ENCODE results near the gene GPRC5B.

The GPRC5B gene

GRCh38 chr16:19860166-19861041, 24.2 kb downstream of the GPRC5B start:
- TF ChIP-seq YY1 (IDR thresholded peaks at IDR 0.05; ENCODE audit: low read depth) (no peak), ZBTB7A (IDR thresholded peaks at IDR 0.05; ENCODE audit: low read depth) (no peak), FOXM1 (IDR thresholded peaks at IDR 0.05; ENCODE audit: borderline replicate concordance, low read depth) (no peak), RAD21 (IDR thresholded peaks at IDR 0.05; ENCODE audit: low read depth) (no peak), CEBPB (IDR thresholded peaks at IDR 0.05) (no peak), CREB1 (IDR thresholded peaks at IDR 0.05; ENCODE audit: low read depth) (no peak), TAF1 (IDR thresholded peaks at IDR 0.05; ENCODE audit: low read depth) (no peak)
- TF ChIP-seq, protein P1, sequence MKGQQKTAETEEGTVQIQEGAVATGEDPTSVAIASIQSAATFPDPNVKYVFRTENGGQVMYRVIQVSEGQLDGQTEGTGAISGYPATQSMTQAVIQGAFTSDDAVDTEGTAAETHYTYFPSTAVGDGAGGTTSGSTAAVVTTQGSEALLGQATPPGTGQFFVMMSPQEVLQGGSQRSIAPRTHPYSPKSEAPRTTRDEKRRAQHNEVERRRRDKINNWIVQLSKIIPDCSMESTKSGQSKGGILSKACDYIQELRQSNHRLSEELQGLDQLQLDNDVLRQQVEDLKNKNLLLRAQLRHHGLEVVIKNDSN (IDR thresholded peaks at IDR 0.05) = no peak
- TF ChIP-seq, protein P2, sequence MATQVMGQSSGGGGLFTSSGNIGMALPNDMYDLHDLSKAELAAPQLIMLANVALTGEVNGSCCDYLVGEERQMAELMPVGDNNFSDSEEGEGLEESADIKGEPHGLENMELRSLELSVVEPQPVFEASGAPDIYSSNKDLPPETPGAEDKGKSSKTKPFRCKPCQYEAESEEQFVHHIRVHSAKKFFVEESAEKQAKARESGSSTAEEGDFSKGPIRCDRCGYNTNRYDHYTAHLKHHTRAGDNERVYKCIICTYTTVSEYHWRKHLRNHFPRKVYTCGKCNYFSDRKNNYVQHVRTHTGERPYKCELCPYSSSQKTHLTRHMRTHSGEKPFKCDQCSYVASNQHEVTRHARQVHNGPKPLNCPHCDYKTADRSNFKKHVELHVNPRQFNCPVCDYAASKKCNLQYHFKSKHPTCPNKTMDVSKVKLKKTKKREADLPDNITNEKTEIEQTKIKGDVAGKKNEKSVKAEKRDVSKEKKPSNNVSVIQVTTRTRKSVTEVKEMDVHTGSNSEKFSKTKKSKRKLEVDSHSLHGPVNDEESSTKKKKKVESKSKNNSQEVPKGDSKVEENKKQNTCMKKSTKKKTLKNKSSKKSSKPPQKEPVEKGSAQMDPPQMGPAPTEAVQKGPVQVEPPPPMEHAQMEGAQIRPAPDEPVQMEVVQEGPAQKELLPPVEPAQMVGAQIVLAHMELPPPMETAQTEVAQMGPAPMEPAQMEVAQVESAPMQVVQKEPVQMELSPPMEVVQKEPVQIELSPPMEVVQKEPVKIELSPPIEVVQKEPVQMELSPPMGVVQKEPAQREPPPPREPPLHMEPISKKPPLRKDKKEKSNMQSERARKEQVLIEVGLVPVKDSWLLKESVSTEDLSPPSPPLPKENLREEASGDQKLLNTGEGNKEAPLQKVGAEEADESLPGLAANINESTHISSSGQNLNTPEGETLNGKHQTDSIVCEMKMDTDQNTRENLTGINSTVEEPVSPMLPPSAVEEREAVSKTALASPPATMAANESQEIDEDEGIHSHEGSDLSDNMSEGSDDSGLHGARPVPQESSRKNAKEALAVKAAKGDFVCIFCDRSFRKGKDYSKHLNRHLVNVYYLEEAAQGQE (IDR thresholded peaks at IDR 0.05; ENCODE audit: low read depth) = no peak

DNA sequence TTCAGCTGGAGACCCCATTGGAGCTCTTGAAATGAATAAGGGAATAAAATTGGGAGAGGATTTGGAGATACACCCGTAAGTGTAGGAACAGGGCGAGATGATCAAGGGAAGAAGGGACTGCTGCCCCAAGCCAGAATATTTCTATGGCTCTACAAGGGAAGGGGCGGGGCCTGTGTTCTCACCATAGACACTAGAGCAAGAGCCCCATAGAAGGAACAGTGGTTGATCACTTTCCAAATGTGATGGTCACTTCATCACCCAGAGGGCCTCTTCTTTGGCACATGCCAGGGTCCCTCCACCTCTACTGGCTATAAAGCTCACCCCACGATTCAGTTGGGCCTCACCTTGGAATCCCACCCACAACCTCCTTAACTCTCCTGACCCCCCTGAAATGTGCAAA, 25.0 kb downstream of the GPRC5B start:
- TF ChIP-seq CREB1 (IDR thresholded peaks at IDR 0.05; ENCODE audit: low read depth) = no peak
- no peak for TF ChIP-seq TAF1 (IDR thresholded peaks at IDR 0.05; ENCODE audit: low read depth)
- no peak for TF ChIP-seq MAX (IDR thresholded peaks at IDR 0.05)
- no peak for TF ChIP-seq ZBTB7A (IDR thresholded peaks at IDR 0.05; ENCODE audit: low read depth)
- no peak for TF ChIP-seq RAD21 (IDR thresholded peaks at IDR 0.05; ENCODE audit: low read depth)
- no peak for TF ChIP-seq FOXM1 (IDR thresholded peaks at IDR 0.05; ENCODE audit: borderline replicate concordance, low read depth)
- no peak for TF ChIP-seq NFIC (IDR thresholded peaks at IDR 0.05)
- no peak for TF ChIP-seq TEAD4 (IDR thresholded peaks at IDR 0.05)

DNA sequence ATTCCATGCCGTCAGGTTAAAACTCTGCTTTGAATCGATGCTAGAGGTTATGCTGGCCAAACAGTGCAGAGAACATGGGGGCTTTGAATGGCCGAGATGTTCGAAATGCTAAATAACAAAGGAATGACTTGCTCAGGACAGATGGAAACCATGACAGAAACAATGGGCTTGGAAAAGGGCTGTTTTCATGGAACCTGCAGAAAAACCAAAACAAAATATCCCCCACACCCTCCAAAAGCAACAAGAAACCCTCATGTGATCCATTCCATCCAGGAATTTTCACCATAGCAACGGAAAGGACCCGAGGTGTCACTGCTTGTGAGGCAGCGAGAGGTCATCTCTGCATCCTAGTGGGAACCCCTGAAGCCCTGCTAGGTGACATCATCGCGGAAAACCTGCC, 25.5 kb downstream of the GPRC5B start:
- TF ChIP-seq EP300 (IDR thresholded peaks at IDR 0.05; ENCODE audit: borderline replicate concordance) = no peak
- no peak for TF ChIP-seq FOXM1 (IDR thresholded peaks at IDR 0.05; ENCODE audit: borderline replicate concordance, low read depth)
- no peak for TF ChIP-seq CREB1 (IDR thresholded peaks at IDR 0.05; ENCODE audit: low read depth)
- TF ChIP-seq ZBTB7A (IDR thresholded peaks at IDR 0.05; ENCODE audit: low read depth) = no peak
- TF ChIP-seq EGR1 (IDR thresholded peaks at IDR 0.05) = no peak
- no peak for TF ChIP-seq CEBPB (IDR thresholded peaks at IDR 0.05)
- TF ChIP-seq NFIC (IDR thresholded peaks at IDR 0.05) = no peak
- TF ChIP-seq YY1 (IDR thresholded peaks at IDR 0.05; ENCODE audit: low read depth) = no peak

DNA sequence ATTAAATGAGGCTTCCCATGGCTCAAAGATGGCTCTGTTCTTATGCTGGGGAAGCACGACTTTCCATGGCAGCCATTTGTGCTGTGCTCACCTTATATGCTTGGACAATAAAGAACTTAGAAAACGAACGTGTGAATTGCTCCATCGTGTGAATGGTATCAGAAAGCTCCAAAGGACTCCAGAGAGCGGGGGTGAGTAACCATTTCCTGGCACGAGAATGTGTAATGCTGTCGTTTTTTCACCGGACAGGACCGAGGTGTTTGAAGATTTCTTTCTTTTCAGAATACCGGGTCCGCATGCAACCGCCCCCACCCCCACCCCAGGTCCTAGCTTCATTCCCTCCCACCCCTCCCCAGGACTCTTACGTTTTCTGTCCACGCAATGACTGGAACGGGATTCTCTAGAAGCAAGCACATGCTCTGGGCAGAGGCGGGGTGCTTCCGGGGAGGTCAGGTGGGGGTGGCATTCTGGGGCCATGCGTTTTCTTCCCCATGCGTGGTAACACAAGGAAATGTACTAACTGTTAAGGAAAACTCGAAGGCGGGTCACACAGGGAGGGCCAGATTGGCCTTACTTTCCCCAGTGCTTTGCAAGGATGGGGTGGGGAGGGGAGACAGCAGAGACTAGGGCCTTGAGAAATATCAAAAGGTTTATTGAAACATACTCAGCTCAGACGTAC, 26.2 kb downstream of the GPRC5B start:
- TF ChIP-seq EP300 (IDR thresholded peaks at IDR 0.05; ENCODE audit: borderline replicate concordance) = no peak
- TF ChIP-seq RAD21 (IDR thresholded peaks at IDR 0.05; ENCODE audit: low read depth) = no peak
- TF ChIP-seq, protein P2 (IDR thresholded peaks at IDR 0.05; ENCODE audit: low read depth) = no peak
- no peak for TF ChIP-seq TAF1 (IDR thresholded peaks at IDR 0.05; ENCODE audit: low read depth)
- TF ChIP-seq EGR1 (IDR thresholded peaks at IDR 0.05) = no peak
- TF ChIP-seq ZBTB7A (IDR thresholded peaks at IDR 0.05; ENCODE audit: low read depth) = no peak
- no peak for TF ChIP-seq MAX (IDR thresholded peaks at IDR 0.05)
- no peak for TF ChIP-seq CREB1 (IDR thresholded peaks at IDR 0.05; ENCODE audit: low read depth)

DNA sequence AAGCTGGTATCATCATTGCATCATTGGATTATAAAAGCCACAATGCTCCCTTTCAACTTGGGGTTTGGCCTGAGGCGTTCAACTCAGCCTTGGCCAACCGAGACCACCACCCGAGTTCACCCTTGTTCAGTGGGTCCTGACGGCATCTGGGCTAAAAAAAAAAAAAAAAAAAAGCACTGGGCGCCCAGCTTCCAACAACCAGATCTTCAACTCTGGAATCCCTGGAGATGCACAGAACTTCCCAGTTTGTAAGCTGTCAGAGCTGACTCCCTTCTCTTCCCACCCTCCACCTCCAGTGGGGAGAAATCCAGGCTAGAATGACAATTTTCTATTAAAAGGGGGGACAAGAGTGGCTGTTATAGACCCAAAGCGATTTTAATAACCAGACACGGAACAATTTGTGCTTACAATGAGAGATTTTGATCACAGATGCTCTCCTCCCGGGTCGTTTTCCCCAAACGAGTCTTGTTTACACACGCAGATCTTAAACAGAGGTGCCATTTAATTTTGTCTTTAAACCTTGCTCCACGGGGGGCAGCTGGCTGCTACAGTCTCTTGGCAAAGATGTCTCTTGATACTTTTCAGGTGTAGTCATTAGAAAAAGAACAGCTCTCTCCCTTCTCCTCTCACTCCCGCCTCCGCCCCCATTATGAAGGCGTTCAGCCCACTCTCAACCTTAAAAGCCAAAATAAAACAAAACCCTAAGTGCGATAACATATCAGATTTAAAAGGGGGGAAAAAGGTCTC, 26.9 kb downstream of the GPRC5B start:
- TF ChIP-seq NFIC (IDR thresholded peaks at IDR 0.05) = no peak
- TF ChIP-seq EGR1 (IDR thresholded peaks at IDR 0.05) = no peak
- no peak for TF ChIP-seq EP300 (IDR thresholded peaks at IDR 0.05; ENCODE audit: borderline replicate concordance)
- no peak for TF ChIP-seq TCF12 (IDR thresholded peaks at IDR 0.05; ENCODE audit: low read depth)
- TF ChIP-seq, protein P2 (IDR thresholded peaks at IDR 0.05; ENCODE audit: low read depth) = no peak
- no peak for TF ChIP-seq FOXM1 (IDR thresholded peaks at IDR 0.05; ENCODE audit: borderline replicate concordance, low read depth)
- no peak for TF ChIP-seq YY1 (IDR thresholded peaks at IDR 0.05; ENCODE audit: low read depth)
- no peak for TF ChIP-seq MAX (IDR thresholded peaks at IDR 0.05)

Measured in Ishikawa (cell line).